CD4-positive, CD25-positive, alpha-beta regulatory T cell (primary cell): ENCODE results near the gene CBLB. TPM values are rescaled to one million over a fixed set of nuclear protein-coding genes. Genes with fewer than 3 reads are reported as not detected.
A peak's percentile ranks its signal among the peaks of the same experiment; 100 is the strongest.

ENCODE experiments used
- ATAC-seq, 2 donors: fragments of 150-1000 bp; cut with Tn5 transposase; one replicate each; pipeline ENCODE4 v1.10.0; 2021; ENCODE audit warnings: low read depth in 2 of 2, moderate number of reproducible peaks in 2 of 2, moderate library complexity in 1 of 2
- DNase-seq, 3 donors: peaks; one replicate each; pipeline versions ENCODE4 v3.0.0 to v3.0.0-alpha.2; 2012 to 2022; ENCODE audit warnings: mixed read lengths in 1 of 3
- H3K27ac ChIP-seq: one replicate; pipeline ENCODE4 v1.7.0; 2013; ENCODE audit warnings: mild to moderate bottlenecking, low read length; ENCODE audit not compliant: insufficient read depth, poor library complexity, severe bottlenecking
- H3K27me3 ChIP-seq: one replicate; pipeline ENCODE4 v1.7.0; 2013; ENCODE audit warnings: low read length; ENCODE audit not compliant: control insufficient read depth, insufficient read depth
- H3K36me3 ChIP-seq: one replicate; pipeline ENCODE4 v1.7.0; 2013; ENCODE audit warnings: mild to moderate bottlenecking, low read length, moderate library complexity; ENCODE audit not compliant: control insufficient read depth, insufficient read depth
- H3K4me1 ChIP-seq: 2 replicates; pipeline ENCODE4 v1.7.0; 2013; ENCODE audit warnings: mild to moderate bottlenecking, low read length; ENCODE audit not compliant: insufficient read depth, control insufficient read depth, poor library complexity, severe bottlenecking
- H3K4me3 ChIP-seq: one replicate; pipeline ENCODE4 v1.7.0; 2013; ENCODE audit warnings: low read depth, mild to moderate bottlenecking, low read length, moderate library complexity
- H3K9me3 ChIP-seq, 2 experiments: 1 replicate in 1 of 2; 2 replicates in 1 of 2; pipeline ENCODE4 v1.7.0; 2013; ENCODE audit warnings: low read length in 2 of 2, mild to moderate bottlenecking in 1 of 2, moderate library complexity in 1 of 2; ENCODE audit not compliant: control insufficient read depth in 2 of 2
- H3K27ac Mint-ChIP-seq, 3 donors: one replicate each; pipeline ENCODE4 v1.8.0; 2020 to 2022; ENCODE audit warnings: mild to moderate bottlenecking in 3 of 3, mixed read lengths in 3 of 3, moderate library complexity in 2 of 3
- H3K27me3 Mint-ChIP-seq: one replicate; pipeline ENCODE4 v1.8.0; 2022; ENCODE audit warnings: mild to moderate bottlenecking, mixed read lengths
- H3K36me3 Mint-ChIP-seq: one replicate; pipeline ENCODE4 v1.8.0; 2020; ENCODE audit warnings: mixed read lengths
- H3K4me1 Mint-ChIP-seq, 4 donors: one replicate each; pipeline ENCODE4 v1.8.0; 2020 to 2022; ENCODE audit warnings: mixed read lengths in 4 of 4, mild to moderate bottlenecking in 1 of 4
- H3K4me3 Mint-ChIP-seq, 4 donors: one replicate each; pipeline ENCODE4 v1.8.0; 2020 to 2022; ENCODE audit warnings: mild to moderate bottlenecking in 4 of 4, mixed read lengths in 4 of 4, moderate library complexity in 3 of 4
- H3K9me3 Mint-ChIP-seq, 7 donors: one replicate each; pipeline ENCODE4 v1.8.0; 2020 to 2022; ENCODE audit warnings: mixed read lengths in 7 of 7, mild to moderate bottlenecking in 3 of 7, moderate library complexity in 2 of 7
- polyA plus RNA-seq, 4 donors: library from polyadenylated mRNA; unstranded; fragments of 300-500 nt; fragmentation: Illumina TruSeq; gene quantifications; one replicate each; pipeline ENCODE4 v1.2.3, GENCODE V29; 2021
- total RNA-seq: library from RNA; stranded (reverse); gene quantifications from one replicate; pipeline ENCODE4 v1.2.3, GENCODE V29; 2022

The CBLB gene
- total and polyA plus RNA-seq, 5 donors from 2014 or later: 23.9 to 83.1 (median 34.8) TPM

GRCh38 chr3:105755121-105755886 lies 113.5 kb downstream of the CBLB start:
- ATAC-seq (no peak), DNase-seq (no peak)
- peaks cover 6% of the 10 kb centered on the region for H3K36me3 ChIP-seq
- Mint-ChIP-seq H3K4me3 (peak overlapping the region in 3 of 4 donors; percentile 23 to 73 (median 66)), H3K27ac (peak overlapping the region; percentile 9 to 81 (median 41)), H3K36me3 (peaks cover 30% of the 10 kb centered on the region), H3K9me3 (peaks cover 0 to 9% (median 3%) of the 10 kb centered on the region in 7 donors), H3K4me1 (peaks cover 42 to 80% (median 54%) of the 10 kb centered on the region in 4 donors), H3K27me3 (no peaks in the 10 kb centered on the region)
- peak overlapping the region; percentile 82 for H3K27ac ChIP-seq
- peaks cover 0 to 10% of the 10 kb centered on the region in 2 experiments for H3K9me3 ChIP-seq
- H3K4me3 ChIP-seq: peak overlapping the region; percentile 38
- H3K4me1 ChIP-seq: peaks cover 70% of the 10 kb centered on the region
- no peaks in the 10 kb centered on the region for H3K27me3 ChIP-seq

GRCh38 chr3:105752791-105753415 lies 115.9 kb downstream of the CBLB start:
- peaks cover 19% of the 10 kb centered on the region for H3K36me3 Mint-ChIP-seq
- peak overlapping the region; percentile 79 for H3K4me3 ChIP-seq
- H3K4me1 ChIP-seq: peaks cover 86% of the 10 kb centered on the region

GRCh38 chr3:105747696-105748095 lies 121.1 kb downstream of the CBLB start:
- peak overlapping the region; percentile 34 to 90 (median 89) for H3K27ac Mint-ChIP-seq
- DNase-seq (no peak), ATAC-seq (no peak)
- Histone ChIP-seq H3K9me3 (no peaks in the 10 kb centered on the region), H3K4me1 (peaks cover 58% of the 10 kb centered on the region), H3K4me3 (peak overlapping the region; percentile 58), H3K27me3 (no peaks in the 10 kb centered on the region), H3K36me3 (peaks cover 3% of the 10 kb centered on the region), H3K27ac (peak overlapping the region; percentile 82)
- H3K36me3 Mint-ChIP-seq: peaks cover 18% of the 10 kb centered on the region
- peaks cover 22 to 80% (median 47%) of the 10 kb centered on the region in 4 donors for H3K4me1 Mint-ChIP-seq
- no peaks in the 10 kb centered on the region for H3K27me3 Mint-ChIP-seq
- H3K4me3 Mint-ChIP-seq: peak overlapping the region in 1 of 4 donors; percentile 27
- peaks cover 0 to 1% (median 0%) of the 10 kb centered on the region in 7 donors for H3K9me3 Mint-ChIP-seq

More at GRCh38 chr3:105752791-105753415, 115.9 kb downstream of the CBLB start:
- Mint-ChIP-seq H3K27ac (peak overlapping the region; percentile 93 to 99 (median 96)), H3K4me1 (peaks cover 33 to 84% (median 56%) of the 10 kb centered on the region in 4 donors), H3K9me3 (peaks cover 0 to 1% (median 0%) of the 10 kb centered on the region in 7 donors), H3K4me3 (peak overlapping the region; percentile 57 to 85 (median 72)), H3K27me3 (no peaks in the 10 kb centered on the region)
- DNase-seq (peak; percentile 14 to 85 (median 85)), ATAC-seq (peak; percentile 86 to 90)
- Histone ChIP-seq H3K27me3 (no peaks in the 10 kb centered on the region), H3K9me3 (no peaks in the 10 kb centered on the region), H3K36me3 (no peaks in the 10 kb centered on the region), H3K27ac (peak overlapping the region; percentile 82)

GRCh38 chr3:105747060-105747541 lies 121.7 kb downstream of the CBLB start:
- H3K4me1 ChIP-seq: peaks cover 52% of the 10 kb centered on the region

GRCh38 chr3:105746231-105746996 lies 122.4 kb downstream of the CBLB start:
- H3K4me1 Mint-ChIP-seq: peaks cover 15 to 75% (median 43%) of the 10 kb centered on the region in 4 donors
- no peaks in the 10 kb centered on the region for H3K27me3 Mint-ChIP-seq
- H3K27ac ChIP-seq: peak overlapping the region; percentile 28
- peaks cover 24% of the 10 kb centered on the region for H3K36me3 Mint-ChIP-seq
- peaks cover 0 to 1% (median 0%) of the 10 kb centered on the region in 7 donors for H3K9me3 Mint-ChIP-seq
- H3K9me3 ChIP-seq: no peaks in the 10 kb centered on the region
- H3K36me3 ChIP-seq: peaks cover 3% of the 10 kb centered on the region
- peak overlapping the region; percentile 34 to 90 (median 89) for H3K27ac Mint-ChIP-seq
- H3K4me3 Mint-ChIP-seq: peak overlapping the region; percentile 6 to 66 (median 56)
- ATAC-seq: peak; percentile 13 to 17
- H3K4me1 ChIP-seq: peaks cover 45% of the 10 kb centered on the region
- peak overlapping the region; percentile 58 for H3K4me3 ChIP-seq
- no peaks in the 10 kb centered on the region for H3K27me3 ChIP-seq
- no peak for DNase-seq

More at GRCh38 chr3:105747060-105747541, 121.7 kb downstream of the CBLB start:
- H3K27ac Mint-ChIP-seq: peak overlapping the region; percentile 34 to 90 (median 89)
- Histone ChIP-seq H3K27me3 (no peaks in the 10 kb centered on the region), H3K9me3 (no peaks in the 10 kb centered on the region), H3K36me3 (peaks cover 3% of the 10 kb centered on the region), H3K4me3 (peak overlapping the region; percentile 58), H3K27ac (peak overlapping the region; percentile 28)
- H3K27me3 Mint-ChIP-seq: no peaks in the 10 kb centered on the region
- peaks cover 18 to 74% (median 42%) of the 10 kb centered on the region in 4 donors for H3K4me1 Mint-ChIP-seq
- DNase-seq: no peak
- peaks cover 18% of the 10 kb centered on the region for H3K36me3 Mint-ChIP-seq
- H3K9me3 Mint-ChIP-seq: peaks cover 0 to 1% (median 0%) of the 10 kb centered on the region in 7 donors
- peak; percentile 74 to 81 for ATAC-seq
- peak overlapping the region; percentile 6 to 65 (median 37) for H3K4me3 Mint-ChIP-seq

GRCh38 chr3:105745046-105745445 lies 123.8 kb downstream of the CBLB start:
- Mint-ChIP-seq H3K27ac (peak overlapping the region; percentile 3 to 90 (median 25)), H3K9me3 (peaks cover 0 to 1% (median 0%) of the 10 kb centered on the region in 7 donors), H3K4me1 (peaks cover 10 to 66% (median 42%) of the 10 kb centered on the region in 4 donors), H3K27me3 (no peaks in the 10 kb centered on the region), H3K36me3 (peaks cover 25% of the 10 kb centered on the region), H3K4me3 (no peak overlapping the region)
- Histone ChIP-seq H3K27ac (no peak overlapping the region), H3K27me3 (no peaks in the 10 kb centered on the region), H3K36me3 (peaks cover 8% of the 10 kb centered on the region), H3K9me3 (no peaks in the 10 kb centered on the region), H3K4me3 (peak overlapping the region; percentile 58), H3K4me1 (peaks cover 31% of the 10 kb centered on the region)
- no peak for ATAC-seq
- no peak for DNase-seq

GRCh38 chr3:105744202-105744601 lies 124.6 kb downstream of the CBLB start:
- no peak for DNase-seq
- H3K36me3 Mint-ChIP-seq: peaks cover 31% of the 10 kb centered on the region
- no peak for ATAC-seq
- H3K27ac Mint-ChIP-seq: peak overlapping the region in 1 of 3 donors; percentile 91
- peaks cover 2% of the 10 kb centered on the region for H3K27me3 Mint-ChIP-seq
- H3K4me3 Mint-ChIP-seq: peak overlapping the region in 1 of 4 donors; percentile 28
- no peaks in the 10 kb centered on the region for H3K27me3 ChIP-seq
- H3K4me1 ChIP-seq: peaks cover 27% of the 10 kb centered on the region
- no peaks in the 10 kb centered on the region for H3K9me3 ChIP-seq
- H3K4me3 ChIP-seq: no peak overlapping the region
- H3K36me3 ChIP-seq: peaks cover 8% of the 10 kb centered on the region
- peaks cover 16 to 67% (median 46%) of the 10 kb centered on the region in 4 donors for H3K4me1 Mint-ChIP-seq
- peaks cover 0 to 4% (median 0%) of the 10 kb centered on the region in 7 donors for H3K9me3 Mint-ChIP-seq
- H3K27ac ChIP-seq: peak overlapping the region; percentile 25
